Measurements from ENCODE around the gene SUPV3L1.

DNA sequence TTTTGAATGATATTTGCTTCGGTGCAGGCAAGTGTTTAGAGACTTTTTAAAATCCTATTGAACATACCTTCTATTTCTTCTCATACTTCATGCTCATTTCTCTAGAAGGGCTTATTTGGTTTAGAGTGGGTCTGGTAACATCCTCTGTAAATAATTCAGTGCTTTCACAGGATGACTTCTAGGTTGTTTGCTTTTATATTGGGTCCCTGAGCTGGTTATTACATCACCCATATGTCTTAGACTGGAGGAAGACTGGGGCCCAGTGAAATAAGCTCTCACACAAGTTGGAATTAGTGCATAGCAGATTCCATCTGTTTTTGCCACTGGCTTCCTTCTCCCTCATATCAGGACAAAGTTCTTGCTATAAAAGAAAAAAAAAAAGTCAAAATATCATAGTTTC is 6.5 kb downstream of the SUPV3L1 start:
- TF ChIP-seq CTCF (IDR thresholded peaks at IDR 0.05; ENCODE audit: low read length), result no peak
- TF ChIP-seq EZH2 (IDR thresholded peaks at IDR 0.05; ENCODE audit: borderline replicate concordance, low read length), result no peak
